Small intestine (tissue), 7 donors: ENCODE results near the gene CREBRF. TPM values are rescaled to one million over a fixed set of nuclear protein-coding genes. Genes with fewer than 3 reads are reported as not detected.

ENCODE experiments used
- DNase-seq, 2 donors: peaks; one replicate each; pipeline versions ENCODE4 v3.0.0 to v3.0.0-alpha.2; 2013
- FAIRE-seq: peaks from 2 replicates; lab custom pipeline; 2012; peaks lifted over from hg19 to GRCh38; lab: Jason Lieb, UNC
- H3K27ac ChIP-seq, 3 donors: one replicate each; pipeline ENCODE4 v1.5.1; 2013; ENCODE audit warnings: low read length in 2 of 3, mild to moderate bottlenecking in 2 of 3, control low read depth in 1 of 3, inconsistent platforms in 1 of 3, low read depth in 1 of 3, moderate library complexity in 1 of 3
- H3K27me3 ChIP-seq, 3 donors: one replicate each; pipeline ENCODE4 v1.6.1; 2013; ENCODE audit warnings: low read length in 3 of 3, inconsistent platforms in 1 of 3; ENCODE audit not compliant: control insufficient read depth in 3 of 3, insufficient read depth in 3 of 3
- H3K36me3 ChIP-seq, 3 donors: one replicate each; pipeline ENCODE4 v1.6.1; 2013; ENCODE audit warnings: low read length in 3 of 3, inconsistent platforms in 1 of 3, low read depth in 1 of 3, mild to moderate bottlenecking in 1 of 3, moderate library complexity in 1 of 3; ENCODE audit not compliant: control insufficient read depth in 3 of 3, insufficient read depth in 2 of 3
- H3K4me1 ChIP-seq, 3 donors: one replicate each; pipeline ENCODE4 v1.6.1; 2013; ENCODE audit warnings: low read length in 2 of 3, inconsistent platforms in 1 of 3, low read depth in 1 of 3, mild to moderate bottlenecking in 1 of 3, moderate library complexity in 1 of 3; ENCODE audit not compliant: control insufficient read depth in 3 of 3, insufficient read depth in 2 of 3
- H3K4me3 ChIP-seq, 3 donors: one replicate each; pipeline ENCODE4 v1.5.1; 2013; ENCODE audit warnings: low read length in 3 of 3, control low read depth in 1 of 3, inconsistent platforms in 1 of 3, low read depth in 1 of 3, mild to moderate bottlenecking in 1 of 3, moderate library complexity in 1 of 3
- H3K9me3 ChIP-seq, 2 donors: one replicate each; pipeline ENCODE4 v1.6.1; 2013; ENCODE audit warnings: low read depth in 1 of 2, low read length in 1 of 2; ENCODE audit not compliant: control insufficient read depth in 2 of 2, insufficient read depth in 1 of 2
- WGBS, 3 donors: extraction: QIAGEN DNeasy Blood & Tissue Kit; methylation state at CpG; one replicate each; pipeline ENCODE4 v1.1.7; 2013; 5-methylcytosine and 5-hydroxymethylcytosine counted together
- polyA plus RNA-seq, 4 donors: library from polyadenylated mRNA; stranded (reverse) in 3 of 4; unstranded in 1 of 4; fragments of 200-250 nt in 3 of 4; fragments of 120-200 nt in 1 of 4; gene quantifications; one replicate each; pipeline versions ENCODE4 v1.2.1 to v1.2.3, GENCODE V29; 2013
- donor health status: healthy with polysubstance abuse.
- donor health status: control.
- donor health status: control.
- donor health status: Bipolar disorder and iron deficiency.
- donor health status: healthy.

Gene CREBRF
- polyA plus RNA-seq, 4 donors = 3.8 to 26.0 (median 6.1) TPM

- Histone ChIP-seq H3K9me3 (no peaks in the 10 kb centered on the region), H3K36me3 (no peaks in the 10 kb centered on the region), H3K4me1 (peaks cover 0 to 4% (median 0%) of the 10 kb centered on the region in 3 donors), H3K27me3 (no peaks in the 10 kb centered on the region), H3K27ac (no peak overlapping the region), H3K4me3 (no peak overlapping the region)
- FAIRE-seq (no peak), DNase-seq (no peak)
- WGBS, 3 donors = 65 to 89% (median 72%) methylated on average over 3 of the region's 3 CpGs
Observed at GRCh38 chr5:173053041-173053440, 3.1 kb upstream of the CREBRF start.

DNA sequence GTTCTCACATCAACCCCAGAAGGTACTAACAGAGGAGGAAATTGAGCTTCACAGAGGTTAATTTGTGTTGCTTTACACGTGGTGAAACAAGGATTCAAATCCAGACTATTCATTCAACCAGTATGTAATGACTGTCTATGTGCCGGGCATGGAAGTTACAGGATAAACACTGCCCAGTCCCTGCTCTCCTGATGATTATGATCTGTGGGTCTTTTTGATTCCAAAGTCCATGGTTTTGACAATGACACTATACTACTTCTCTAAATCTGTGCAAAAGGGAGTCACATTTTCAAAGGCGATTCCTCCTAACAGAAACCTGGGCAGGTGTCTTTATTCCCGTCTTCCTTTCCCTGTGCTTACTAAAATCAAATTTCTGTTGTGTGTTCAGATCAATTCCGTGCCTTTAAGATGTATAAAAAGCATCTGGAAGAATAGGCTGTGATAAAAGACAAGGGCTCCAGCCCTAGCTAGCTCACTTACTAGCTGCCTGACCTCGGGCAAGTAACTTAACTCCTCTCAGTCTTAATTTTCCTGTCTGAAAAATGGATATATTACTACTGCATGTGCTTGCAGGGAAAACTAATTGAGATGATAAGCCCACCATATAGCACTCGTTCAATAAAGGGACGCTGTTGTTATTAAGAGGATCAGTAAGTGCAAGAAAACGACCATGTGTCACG, 970 bp upstream of the CREBRF start:
- WGBS, 3 donors = 7 to 20% (median 11%) methylated on average over 10 of the region's 10 CpGs
- no peak for DNase-seq
- Histone ChIP-seq H3K27me3 (no peaks in the 10 kb centered on the region), H3K4me1 (peaks cover 0 to 6% (median 0%) of the 10 kb centered on the region in 3 donors), H3K36me3 (peaks cover 0 to 1% (median 0%) of the 10 kb centered on the region in 3 donors), H3K4me3 (peak overlapping the region; percentile 72 to 99 (median 98)), H3K9me3 (no peaks in the 10 kb centered on the region), H3K27ac (no peak overlapping the region)
- no peak for FAIRE-seq

DNA sequence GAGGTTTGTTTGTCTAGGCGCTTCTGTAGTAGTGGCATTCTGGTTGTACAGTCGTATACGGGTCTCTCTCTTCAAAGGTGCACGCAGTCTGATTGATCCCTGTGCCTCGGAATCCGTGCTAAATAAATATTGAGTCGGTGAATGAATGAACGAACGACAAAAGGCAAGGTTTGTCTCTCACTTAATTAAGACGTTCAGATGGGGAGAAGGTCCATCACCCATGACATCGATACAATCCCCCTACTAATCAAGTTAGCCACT, 500 bp upstream of the CREBRF start:
- H3K36me3 ChIP-seq = peaks cover 0 to 3% (median 0%) of the 10 kb centered on the region in 3 donors
- H3K4me3 ChIP-seq = peak overlapping the region; percentile 72 to 99 (median 98)
- 0% methylated on average over 11 of the region's 11 CpGs for WGBS, 3 donors
- peaks cover 0 to 6% (median 0%) of the 10 kb centered on the region in 3 donors for H3K4me1 ChIP-seq
- DNase-seq (no peak), FAIRE-seq (no peak)
- H3K27ac ChIP-seq = peak overlapping the region in 1 of 3 donors; percentile 22
- no peaks in the 10 kb centered on the region for H3K9me3 ChIP-seq
- no peaks in the 10 kb centered on the region for H3K27me3 ChIP-seq

DNA sequence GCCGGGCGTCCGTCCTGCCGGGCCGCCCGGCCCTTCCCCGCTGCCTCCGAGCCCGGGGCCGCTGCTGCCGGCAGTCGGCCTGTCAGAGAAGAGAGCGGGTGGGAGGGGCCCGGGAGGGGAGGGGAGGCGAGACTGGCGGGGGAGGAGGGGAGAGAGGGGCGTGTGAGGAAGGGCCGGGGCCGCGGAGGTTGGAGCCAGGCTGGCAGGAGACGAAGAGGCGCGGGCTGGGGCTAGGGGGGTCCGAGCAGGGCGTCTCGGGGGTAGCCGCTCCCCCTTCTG, 570 bp downstream of the CREBRF start:
- Histone ChIP-seq H3K36me3 (peaks cover 0 to 3% (median 0%) of the 10 kb centered on the region in 3 donors), H3K4me1 (peaks cover 0 to 6% (median 0%) of the 10 kb centered on the region in 3 donors), H3K27me3 (no peaks in the 10 kb centered on the region), H3K27ac (peak overlapping the region; percentile 82 to 94 (median 91)), H3K9me3 (no peaks in the 10 kb centered on the region), H3K4me3 (peak overlapping the region; percentile 72 to 99 (median 98))
- 1% methylated on average over 18 to 27 of the region's 27 CpGs for WGBS, 3 donors
- no peak for DNase-seq
- no peak for FAIRE-seq

GRCh38 chr5:173057062-173057924, 1.1 kb downstream of the CREBRF start:
- DNase-seq = peak; percentile 99 to 100
- FAIRE-seq = no peak
- H3K9me3 ChIP-seq = no peaks in the 10 kb centered on the region

GRCh38 chr5:173062141-173062540, 6.0 kb downstream of the CREBRF start:
- FAIRE-seq (no peak), DNase-seq (peak; percentile 11 to 51)
- Histone ChIP-seq H3K4me1 (peaks cover 0 to 3% (median 3%) of the 10 kb centered on the region in 3 donors), H3K36me3 (peaks cover 0 to 5% (median 0%) of the 10 kb centered on the region in 3 donors), H3K27me3 (no peaks in the 10 kb centered on the region), H3K9me3 (no peaks in the 10 kb centered on the region), H3K4me3 (no peak overlapping the region), H3K27ac (no peak overlapping the region)
- 22 to 60% (median 45%) methylated on average over 4 of the region's 4 CpGs for WGBS, 3 donors

More at GRCh38 chr5:173057062-173057924, 1.1 kb downstream of the CREBRF start:
- Histone ChIP-seq H3K4me3 (peak overlapping the region; percentile 72 to 99 (median 98)), H3K27ac (peak overlapping the region; percentile 82 to 94 (median 91)), H3K4me1 (peaks cover 0 to 6% (median 0%) of the 10 kb centered on the region in 3 donors), H3K27me3 (no peaks in the 10 kb centered on the region), H3K36me3 (peaks cover 0 to 3% (median 0%) of the 10 kb centered on the region in 3 donors)
- 0 to 1% (median 0%) methylated on average over 35 to 38 of the region's 38 CpGs for WGBS, 3 donors

DNA sequence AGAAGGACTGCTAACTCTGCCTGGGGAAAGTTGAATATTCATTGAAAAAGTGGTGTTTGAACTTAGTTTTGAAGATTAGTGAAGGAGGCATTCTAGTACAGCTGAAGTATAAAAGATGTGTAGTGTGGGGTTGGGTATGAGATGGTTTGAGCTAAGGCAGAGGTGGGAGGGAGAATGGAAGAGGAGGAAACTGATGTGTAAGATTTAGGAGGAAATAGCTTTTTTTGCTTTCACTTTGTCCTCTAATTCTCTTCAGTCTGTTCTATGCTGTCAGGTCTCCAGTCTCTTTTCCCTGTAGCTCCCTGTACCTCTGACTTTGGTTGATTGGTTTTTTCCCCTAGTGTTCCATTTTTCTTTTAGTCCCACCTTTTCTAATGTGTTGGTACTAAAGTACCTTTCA, 9.0 kb downstream of the CREBRF start:
- no peaks in the 10 kb centered on the region for H3K27me3 ChIP-seq
- H3K4me1 ChIP-seq = peaks cover 0 to 3% (median 0%) of the 10 kb centered on the region in 3 donors
- no peak for DNase-seq
- no peak overlapping the region for H3K4me3 ChIP-seq
- peaks cover 0 to 4% (median 0%) of the 10 kb centered on the region in 3 donors for H3K36me3 ChIP-seq
- H3K9me3 ChIP-seq = no peaks in the 10 kb centered on the region
- H3K27ac ChIP-seq = no peak overlapping the region
- FAIRE-seq = no peak

DNA sequence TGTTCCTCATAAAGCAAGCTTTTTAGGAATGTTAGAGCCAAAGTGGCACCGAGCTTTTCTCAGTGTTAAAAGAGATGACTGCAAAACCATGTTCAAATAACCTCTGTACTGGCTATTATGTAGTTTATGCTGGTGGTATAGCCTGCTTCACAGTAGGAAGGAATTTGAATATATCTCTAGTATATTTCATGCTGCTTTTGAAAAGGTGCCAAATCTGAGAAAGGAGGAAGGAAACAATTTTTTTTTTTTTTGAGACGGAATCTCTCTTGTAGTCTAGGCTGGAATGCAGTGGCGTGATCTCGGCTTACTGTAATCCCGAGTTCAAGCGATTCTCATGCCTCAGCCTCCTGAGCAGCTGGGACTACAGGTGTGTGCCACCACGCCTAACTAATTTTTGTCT, 13.5 kb downstream of the CREBRF start:
- Histone ChIP-seq H3K27ac (no peak overlapping the region), H3K27me3 (no peaks in the 10 kb centered on the region), H3K4me3 (no peak overlapping the region), H3K9me3 (no peaks in the 10 kb centered on the region), H3K4me1 (peaks cover 0 to 3% (median 0%) of the 10 kb centered on the region in 3 donors), H3K36me3 (peaks cover 0 to 2% (median 0%) of the 10 kb centered on the region in 3 donors)
- FAIRE-seq = no peak
- no peak for DNase-seq
- 75 to 91% (median 85%) methylated on average over 7 of the region's 7 CpGs for WGBS, 3 donors
